Peyer's patch (tissue), 4 donors: ENCODE results near the gene PDE6A.

Source experiments
- CTCF ChIP-seq, 6 experiments: fragments of 450-650 bp in 4 of 6; fragments of 200-600 bp in 2 of 6; sonication (generic) in 1 of 6; IDR thresholded peaks; one replicate each; pipeline ENCODE4 v1.5.1; 2017 to 2019; ENCODE audit warnings: antibody characterized with exemption in 6 of 6, mild to moderate bottlenecking in 3 of 6, moderate library complexity in 1 of 6
- POLR2A ChIP-seq, 2 donors: fragments of 450-650 bp; IDR thresholded peaks; one replicate each; pipeline ENCODE4 v1.5.1; 2017; ENCODE audit warnings: antibody characterized with exemption in 2 of 2, mild to moderate bottlenecking in 2 of 2, moderate library complexity in 2 of 2

DNA sequence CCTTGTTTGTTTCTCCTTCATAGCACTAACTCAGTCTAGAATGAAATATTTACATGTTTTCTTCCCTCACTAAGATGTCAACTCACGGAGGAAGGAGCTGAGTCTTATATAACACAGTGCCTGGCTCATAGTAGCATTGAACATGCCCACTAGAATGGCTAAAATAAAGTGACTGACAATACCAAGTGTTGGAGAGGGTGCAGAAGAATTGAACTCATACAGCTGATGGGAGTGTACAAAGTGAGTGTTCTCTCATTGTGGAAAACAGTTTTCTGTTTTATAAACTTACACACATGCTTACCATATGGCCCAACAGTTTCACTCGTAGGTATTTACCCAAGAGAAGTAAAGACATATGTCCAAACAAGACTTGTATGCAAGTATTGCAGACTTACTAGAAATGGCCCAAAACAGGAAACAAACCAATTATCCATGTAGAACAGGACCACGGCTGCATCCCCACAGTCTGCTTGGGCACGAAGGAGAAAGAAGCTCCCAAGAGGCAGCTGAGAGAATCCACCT, 127.0 kb downstream of the PDE6A start:
- TF ChIP-seq CTCF (IDR thresholded peaks at IDR 0.05) (no peak), POLR2A (IDR thresholded peaks at IDR 0.05) (no peak)
